ENCODE measurements around the gene KIF21A. TPM values are rescaled to one million over a fixed set of nuclear protein-coding genes. Genes with fewer than 3 reads are reported as not detected.

KIF21A gene
- total and polyA plus RNA-seq, 12 donors, result 5.8 to 29.7 (median 11.0) TPM

DNA sequence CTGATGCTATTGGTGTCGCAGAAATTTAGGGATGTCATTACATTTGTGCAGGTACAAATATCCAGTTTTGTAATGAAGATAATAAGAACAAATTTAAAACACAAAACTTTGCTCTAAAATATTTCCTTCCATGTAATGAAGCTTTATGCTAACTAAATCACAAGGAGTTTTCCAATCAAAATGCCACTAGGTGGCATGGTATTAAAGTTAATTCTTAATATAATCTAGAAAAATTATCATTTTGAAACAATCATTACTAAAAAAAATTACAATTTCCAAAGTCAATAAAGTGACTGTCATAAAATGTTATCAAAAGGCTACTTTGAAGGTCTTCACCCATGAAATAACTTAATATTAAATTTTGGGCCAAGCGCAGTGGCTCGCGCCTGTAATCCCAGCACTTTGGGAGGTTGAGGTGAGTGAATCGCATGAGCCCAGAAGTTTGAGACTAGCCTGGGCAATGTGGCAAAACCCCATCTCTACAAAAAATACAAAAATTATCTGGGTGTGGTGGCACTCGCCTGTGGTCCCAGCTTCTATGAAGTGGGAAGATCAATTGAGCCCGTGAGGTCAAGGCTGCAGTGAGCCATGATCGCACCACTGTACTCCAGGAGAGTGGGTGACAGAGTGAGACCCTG is 77.4 kb downstream of the KIF21A start:
- Histone ChIP-seq H3K9me3 (replicated peaks in 1 of 3) (peaks cover 0 to 6% (median 0%) of the 10 kb centered on the region in 3 donors), H3K4me3 (no peak overlapping the region), H3K4me1 (replicated peaks in 1 of 2) (no peaks in the 10 kb centered on the region), H3K36me3 (replicated peaks in 1 of 2) (no peaks in the 10 kb centered on the region), H3K27me3 (no peaks in the 10 kb centered on the region), H3K27ac (no peak overlapping the region)
- DNase-seq, result no peak
- 90 to 97% (median 96%) methylated on average over 8 of the region's 8 CpGs for WGBS, 4 donors
- TF ChIP-seq POLR2A (IDR thresholded peaks at IDR 0.05), result no peak
- TF ChIP-seq, protein P1, sequence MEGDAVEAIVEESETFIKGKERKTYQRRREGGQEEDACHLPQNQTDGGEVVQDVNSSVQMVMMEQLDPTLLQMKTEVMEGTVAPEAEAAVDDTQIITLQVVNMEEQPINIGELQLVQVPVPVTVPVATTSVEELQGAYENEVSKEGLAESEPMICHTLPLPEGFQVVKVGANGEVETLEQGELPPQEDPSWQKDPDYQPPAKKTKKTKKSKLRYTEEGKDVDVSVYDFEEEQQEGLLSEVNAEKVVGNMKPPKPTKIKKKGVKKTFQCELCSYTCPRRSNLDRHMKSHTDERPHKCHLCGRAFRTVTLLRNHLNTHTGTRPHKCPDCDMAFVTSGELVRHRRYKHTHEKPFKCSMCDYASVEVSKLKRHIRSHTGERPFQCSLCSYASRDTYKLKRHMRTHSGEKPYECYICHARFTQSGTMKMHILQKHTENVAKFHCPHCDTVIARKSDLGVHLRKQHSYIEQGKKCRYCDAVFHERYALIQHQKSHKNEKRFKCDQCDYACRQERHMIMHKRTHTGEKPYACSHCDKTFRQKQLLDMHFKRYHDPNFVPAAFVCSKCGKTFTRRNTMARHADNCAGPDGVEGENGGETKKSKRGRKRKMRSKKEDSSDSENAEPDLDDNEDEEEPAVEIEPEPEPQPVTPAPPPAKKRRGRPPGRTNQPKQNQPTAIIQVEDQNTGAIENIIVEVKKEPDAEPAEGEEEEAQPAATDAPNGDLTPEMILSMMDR (IDR thresholded peaks at IDR 0.05), result peak in 4 of 6 experiments; percentile 9 to 40 (median 35)
- intact Hi-C loops (cut with DNase I), result no loop called here

DNA sequence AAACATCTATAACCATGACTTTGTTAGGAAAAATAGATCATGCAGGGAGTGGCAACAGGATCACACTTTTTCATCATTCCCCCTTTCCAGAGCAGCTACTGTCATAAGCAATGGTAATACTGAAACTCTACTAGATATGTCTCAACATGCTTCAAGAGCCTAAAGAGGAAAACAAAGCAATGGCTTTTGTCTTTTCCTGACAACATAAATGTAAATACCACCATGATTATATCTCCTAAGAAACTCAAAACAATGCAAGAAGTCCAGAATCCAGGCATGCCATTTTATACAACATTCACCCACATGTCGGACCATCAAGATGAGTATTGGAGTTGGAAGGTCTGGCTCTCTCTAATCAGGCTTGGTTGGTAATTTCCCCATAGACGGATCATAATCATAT is 78.7 kb downstream of the KIF21A start:
- peaks cover 0 to 6% (median 0%) of the 10 kb centered on the region in 3 donors for H3K9me3 ChIP-seq (replicated peaks in 1 of 3)
- H3K27me3 ChIP-seq, result no peaks in the 10 kb centered on the region
- 88 to 95% (median 91%) methylated on average over 2 of the region's 2 CpGs for WGBS, 4 donors
- no peak overlapping the region for H3K4me3 ChIP-seq
- TF ChIP-seq, protein P1 (IDR thresholded peaks at IDR 0.05), result no peak
- TF ChIP-seq POLR2A (IDR thresholded peaks at IDR 0.05), result no peak
- no peaks in the 10 kb centered on the region for H3K36me3 ChIP-seq (replicated peaks in 1 of 2)
- no peaks in the 10 kb centered on the region for H3K4me1 ChIP-seq (replicated peaks in 1 of 2)
- H3K27ac ChIP-seq, result no peak overlapping the region
- no peak for DNase-seq
- intact Hi-C loops (cut with DNase I), result no loop called here

DNA sequence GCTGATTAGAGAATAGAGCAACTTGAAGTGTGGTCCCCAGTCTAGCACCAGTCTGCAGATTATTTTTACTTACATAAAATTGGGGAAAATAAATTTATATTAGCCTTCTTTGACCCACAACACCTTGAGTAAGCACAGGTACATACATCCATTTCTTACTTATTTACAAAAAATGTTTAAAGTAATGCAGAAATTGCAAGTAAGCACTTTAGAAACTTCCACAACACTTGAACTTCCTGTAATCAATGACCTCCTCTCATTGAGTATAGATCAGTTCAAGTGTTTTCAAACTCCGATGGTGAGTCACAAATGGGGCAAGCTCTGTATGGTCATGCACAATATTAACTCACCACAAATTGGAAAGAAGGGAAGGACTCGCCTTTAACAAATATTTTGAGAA is 83.3 kb downstream of the KIF21A start:
- DNase-seq, result no peak
- 95 to 99% (median 96%) methylated on average over 2 of the region's 2 CpGs for WGBS, 4 donors
- no peaks in the 10 kb centered on the region for H3K4me1 ChIP-seq (replicated peaks in 1 of 2)
- H3K36me3 ChIP-seq (replicated peaks in 1 of 2), result no peaks in the 10 kb centered on the region
- no peaks in the 10 kb centered on the region for H3K27me3 ChIP-seq
- no peaks in the 10 kb centered on the region for H3K9me3 ChIP-seq (replicated peaks in 1 of 3)
- no peak overlapping the region for H3K4me3 ChIP-seq
- intact Hi-C loops (cut with DNase I), result no loop called here
- TF ChIP-seq POLR2A (IDR thresholded peaks at IDR 0.05), result no peak
- TF ChIP-seq, protein P1 (IDR thresholded peaks at IDR 0.05), result no peak
- no peak overlapping the region for H3K27ac ChIP-seq

DNA sequence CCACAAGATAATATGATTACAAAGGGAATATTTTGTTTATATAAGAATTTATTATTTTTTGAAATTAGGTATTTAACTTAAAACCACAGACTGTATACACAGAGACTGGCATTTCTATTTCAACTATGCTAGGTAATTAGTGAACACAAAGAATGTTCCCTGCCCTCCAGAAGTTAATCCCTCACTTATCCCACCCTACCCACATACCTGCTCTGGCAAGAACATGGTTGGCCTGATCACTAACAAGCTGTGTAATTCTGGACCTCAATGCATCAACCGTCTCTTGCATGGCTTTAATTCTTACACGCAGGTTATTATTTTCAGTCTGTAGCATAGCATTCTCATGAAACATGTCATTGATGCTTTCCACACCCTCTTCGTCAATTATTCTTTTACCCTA is 85.9 kb downstream of the KIF21A start:
- 92 to 98% (median 97%) methylated on average over 3 of the region's 3 CpGs for WGBS, 4 donors
- H3K27me3 ChIP-seq, result no peaks in the 10 kb centered on the region
- no peaks in the 10 kb centered on the region for H3K9me3 ChIP-seq (replicated peaks in 1 of 3)
- TF ChIP-seq POLR2A (IDR thresholded peaks at IDR 0.05), result no peak
- TF ChIP-seq, protein P1 (IDR thresholded peaks at IDR 0.05), result no peak
- intact Hi-C loops (cut with DNase I), result no loop called here
- H3K4me3 ChIP-seq, result no peak overlapping the region
- no peak for DNase-seq
- H3K4me1 ChIP-seq (replicated peaks in 1 of 2), result no peaks in the 10 kb centered on the region
- no peak overlapping the region for H3K27ac ChIP-seq
- H3K36me3 ChIP-seq (replicated peaks in 1 of 2), result no peaks in the 10 kb centered on the region
